Measurements from ENCODE around the gene GALK2. TPM values are rescaled to one million over a fixed set of nuclear protein-coding genes. Genes with fewer than 3 reads are reported as not detected.

GALK2 gene
- total and polyA plus RNA-seq, 2 donors = 13.9 to 35.0 TPM

- DNase-seq (ENCODE audit: low read depth in 6 of 9, low spot score in 9 of 9) = no peak
- Histone ChIP-seq H3K9me3 (ENCODE audit: control insufficient read depth in 2 of 2, insufficient read depth in 1 of 2, low read length in 1 of 2) (no peaks in the 10 kb centered on the region), H3K4me3 (ENCODE audit: low read length in 2 of 2) (no peak overlapping the region), H3K27me3 (ENCODE audit: control insufficient read depth in 2 of 2, insufficient read depth in 1 of 2, low read length in 1 of 2) (no peaks in the 10 kb centered on the region), H3K4me1 (ENCODE audit: control insufficient read depth in 2 of 2, insufficient read depth in 2 of 2, low read length in 2 of 2) (no peaks in the 10 kb centered on the region), H3K36me3 (ENCODE audit: control insufficient read depth in 2 of 2, insufficient read depth in 2 of 2, low read length in 1 of 2) (peaks cover 4 to 13% of the 10 kb centered on the region in 2 donors), H3K27ac (ENCODE audit: low read depth in 1 of 2, low read length in 1 of 2) (no peak overlapping the region)
- 98% methylated on average over 1 of the region's 1 CpG for WGBS
Observed at GRCh38 chr15:49282366-49282765, 112.3 kb downstream of the GALK2 start.

- H3K27ac ChIP-seq (ENCODE audit: low read depth in 1 of 2, low read length in 1 of 2) = no peak overlapping the region
- no peak for DNase-seq (ENCODE audit: low read depth in 6 of 9, low spot score in 9 of 9)
- no peak overlapping the region for H3K4me3 ChIP-seq (ENCODE audit: low read length in 2 of 2)
- peaks cover 4 to 18% of the 10 kb centered on the region in 2 donors for H3K36me3 ChIP-seq (ENCODE audit: control insufficient read depth in 2 of 2, insufficient read depth in 2 of 2, low read length in 1 of 2)
- no peaks in the 10 kb centered on the region for H3K4me1 ChIP-seq (ENCODE audit: control insufficient read depth in 2 of 2, insufficient read depth in 2 of 2, low read length in 2 of 2)
- H3K27me3 ChIP-seq (ENCODE audit: control insufficient read depth in 2 of 2, insufficient read depth in 1 of 2, low read length in 1 of 2) = no peaks in the 10 kb centered on the region
- WGBS = 97% methylated on average over 4 of the region's 4 CpGs
- no peaks in the 10 kb centered on the region for H3K9me3 ChIP-seq (ENCODE audit: control insufficient read depth in 2 of 2, insufficient read depth in 1 of 2, low read length in 1 of 2)
Observed at GRCh38 chr15:49286649-49287404, 116.8 kb downstream of the GALK2 start.

- H3K36me3 ChIP-seq (ENCODE audit: control insufficient read depth in 2 of 2, insufficient read depth in 2 of 2, low read length in 1 of 2) = peaks cover 4 to 22% of the 10 kb centered on the region in 2 donors
- DNase-seq (ENCODE audit: low read depth in 6 of 9, low spot score in 9 of 9) = no peak
- no peaks in the 10 kb centered on the region for H3K27me3 ChIP-seq (ENCODE audit: control insufficient read depth in 2 of 2, insufficient read depth in 1 of 2, low read length in 1 of 2)
- H3K4me1 ChIP-seq (ENCODE audit: control insufficient read depth in 2 of 2, insufficient read depth in 2 of 2, low read length in 2 of 2) = no peaks in the 10 kb centered on the region
- H3K4me3 ChIP-seq (ENCODE audit: low read length in 2 of 2) = no peak overlapping the region
- H3K9me3 ChIP-seq (ENCODE audit: control insufficient read depth in 2 of 2, insufficient read depth in 1 of 2, low read length in 1 of 2) = no peaks in the 10 kb centered on the region
- H3K27ac ChIP-seq (ENCODE audit: low read depth in 1 of 2, low read length in 1 of 2) = no peak overlapping the region
Observed at GRCh38 chr15:49287481-49287880, 117.4 kb downstream of the GALK2 start.

GRCh38 chr15:49288391-49288790 lies 118.3 kb downstream of the GALK2 start:
- Histone ChIP-seq H3K4me3 (ENCODE audit: low read length in 2 of 2) (no peak overlapping the region), H3K9me3 (ENCODE audit: control insufficient read depth in 2 of 2, insufficient read depth in 1 of 2, low read length in 1 of 2) (no peaks in the 10 kb centered on the region), H3K4me1 (ENCODE audit: control insufficient read depth in 2 of 2, insufficient read depth in 2 of 2, low read length in 2 of 2) (no peaks in the 10 kb centered on the region), H3K27me3 (ENCODE audit: control insufficient read depth in 2 of 2, insufficient read depth in 1 of 2, low read length in 1 of 2) (no peaks in the 10 kb centered on the region), H3K36me3 (ENCODE audit: control insufficient read depth in 2 of 2, insufficient read depth in 2 of 2, low read length in 1 of 2) (peaks cover 8 to 29% of the 10 kb centered on the region in 2 donors), H3K27ac (ENCODE audit: low read depth in 1 of 2, low read length in 1 of 2) (no peak overlapping the region)
- WGBS = 95% methylated on average over 2 of the region's 2 CpGs
- DNase-seq (ENCODE audit: low read depth in 6 of 9, low spot score in 9 of 9) = no peak

- Histone ChIP-seq H3K27ac (ENCODE audit: low read depth in 1 of 2, low read length in 1 of 2) (no peak overlapping the region), H3K4me3 (ENCODE audit: low read length in 2 of 2) (no peak overlapping the region), H3K36me3 (ENCODE audit: control insufficient read depth in 2 of 2, insufficient read depth in 2 of 2, low read length in 1 of 2) (peaks cover 3 to 20% of the 10 kb centered on the region in 2 donors), H3K4me1 (ENCODE audit: control insufficient read depth in 2 of 2, insufficient read depth in 2 of 2, low read length in 2 of 2) (no peaks in the 10 kb centered on the region), H3K27me3 (ENCODE audit: control insufficient read depth in 2 of 2, insufficient read depth in 1 of 2, low read length in 1 of 2) (no peaks in the 10 kb centered on the region), H3K9me3 (ENCODE audit: control insufficient read depth in 2 of 2, insufficient read depth in 1 of 2, low read length in 1 of 2) (no peaks in the 10 kb centered on the region)
- no peak for DNase-seq (ENCODE audit: low read depth in 6 of 9, low spot score in 9 of 9)
- WGBS = 96% methylated on average over 1 of the region's 1 CpG
Observed at GRCh38 chr15:49290191-49290590, 120.1 kb downstream of the GALK2 start.

- H3K4me3 ChIP-seq (ENCODE audit: low read length in 2 of 2) = no peak overlapping the region
- no peaks in the 10 kb centered on the region for H3K9me3 ChIP-seq (ENCODE audit: control insufficient read depth in 2 of 2, insufficient read depth in 1 of 2, low read length in 1 of 2)
- peaks cover 3 to 17% of the 10 kb centered on the region in 2 donors for H3K36me3 ChIP-seq (ENCODE audit: control insufficient read depth in 2 of 2, insufficient read depth in 2 of 2, low read length in 1 of 2)
- H3K27ac ChIP-seq (ENCODE audit: low read depth in 1 of 2, low read length in 1 of 2) = no peak overlapping the region
- H3K27me3 ChIP-seq (ENCODE audit: control insufficient read depth in 2 of 2, insufficient read depth in 1 of 2, low read length in 1 of 2) = no peaks in the 10 kb centered on the region
- DNase-seq (ENCODE audit: low read depth in 6 of 9, low spot score in 9 of 9) = no peak
- no peaks in the 10 kb centered on the region for H3K4me1 ChIP-seq (ENCODE audit: control insufficient read depth in 2 of 2, insufficient read depth in 2 of 2, low read length in 2 of 2)
Observed at GRCh38 chr15:49293941-49294340, 123.9 kb downstream of the GALK2 start.

- DNase-seq (ENCODE audit: low read depth in 6 of 9, low spot score in 9 of 9) = no peak
- WGBS = 99% methylated on average over 1 of the region's 1 CpG
- Histone ChIP-seq H3K4me1 (ENCODE audit: control insufficient read depth in 2 of 2, insufficient read depth in 2 of 2, low read length in 2 of 2) (no peaks in the 10 kb centered on the region), H3K27me3 (ENCODE audit: control insufficient read depth in 2 of 2, insufficient read depth in 1 of 2, low read length in 1 of 2) (no peaks in the 10 kb centered on the region), H3K4me3 (ENCODE audit: low read length in 2 of 2) (no peak overlapping the region), H3K36me3 (ENCODE audit: control insufficient read depth in 2 of 2, insufficient read depth in 2 of 2, low read length in 1 of 2) (peaks cover 3 to 14% of the 10 kb centered on the region in 2 donors), H3K9me3 (ENCODE audit: control insufficient read depth in 2 of 2, insufficient read depth in 1 of 2, low read length in 1 of 2) (no peaks in the 10 kb centered on the region), H3K27ac (ENCODE audit: low read depth in 1 of 2, low read length in 1 of 2) (no peak overlapping the region)
Observed at GRCh38 chr15:49296258-49296657, 126.2 kb downstream of the GALK2 start.

- Histone ChIP-seq H3K27me3 (ENCODE audit: control insufficient read depth in 2 of 2, insufficient read depth in 1 of 2, low read length in 1 of 2) (no peaks in the 10 kb centered on the region), H3K36me3 (ENCODE audit: control insufficient read depth in 2 of 2, insufficient read depth in 2 of 2, low read length in 1 of 2) (peaks cover 3 to 7% of the 10 kb centered on the region in 2 donors), H3K4me1 (ENCODE audit: control insufficient read depth in 2 of 2, insufficient read depth in 2 of 2, low read length in 2 of 2) (no peaks in the 10 kb centered on the region), H3K9me3 (ENCODE audit: control insufficient read depth in 2 of 2, insufficient read depth in 1 of 2, low read length in 1 of 2) (no peaks in the 10 kb centered on the region), H3K4me3 (ENCODE audit: low read length in 2 of 2) (no peak overlapping the region), H3K27ac (ENCODE audit: low read depth in 1 of 2, low read length in 1 of 2) (no peak overlapping the region)
- 98% methylated on average over 1 of the region's 1 CpG for WGBS
- DNase-seq (ENCODE audit: low read depth in 6 of 9, low spot score in 9 of 9) = no peak
Observed at GRCh38 chr15:49297584-49297983, 127.5 kb downstream of the GALK2 start.

GRCh38 chr15:49300856-49301255 lies 130.8 kb downstream of the GALK2 start:
- Histone ChIP-seq H3K36me3 (ENCODE audit: control insufficient read depth in 2 of 2, insufficient read depth in 2 of 2, low read length in 1 of 2) (peaks cover 3 to 6% of the 10 kb centered on the region in 2 donors), H3K4me1 (ENCODE audit: control insufficient read depth in 2 of 2, insufficient read depth in 2 of 2, low read length in 2 of 2) (no peaks in the 10 kb centered on the region), H3K27me3 (ENCODE audit: control insufficient read depth in 2 of 2, insufficient read depth in 1 of 2, low read length in 1 of 2) (no peaks in the 10 kb centered on the region), H3K9me3 (ENCODE audit: control insufficient read depth in 2 of 2, insufficient read depth in 1 of 2, low read length in 1 of 2) (no peaks in the 10 kb centered on the region), H3K4me3 (ENCODE audit: low read length in 2 of 2) (no peak overlapping the region), H3K27ac (ENCODE audit: low read depth in 1 of 2, low read length in 1 of 2) (no peak overlapping the region)
- WGBS = 96% methylated on average over 3 of the region's 3 CpGs
- no peak for DNase-seq (ENCODE audit: low read depth in 6 of 9, low spot score in 9 of 9)

Measured in thymus (tissue), 11 donors.